Ovary (tissue), 9 donors: ENCODE measurements around the gene ADARB2. TPM values are rescaled to one million over a fixed set of nuclear protein-coding genes. Genes with fewer than 3 reads are reported as not detected.

Experiments
- DNase-seq, 5 donors: peaks; one replicate each; pipeline ENCODE4 v3.0.0-alpha.2; 2019 to 2020
- H3K27ac ChIP-seq, 2 donors: fragments of 200-600 bp; one replicate each; pipeline versions ENCODE4 v1.5.1 to v1.8.0; 2019 to 2022
- H3K27me3 ChIP-seq: fragments of 200-600 bp; one replicate; pipeline ENCODE4 v1.8.0; 2022
- H3K36me3 ChIP-seq: fragments of 200-600 bp; sonication (generic); one replicate; pipeline ENCODE4 v1.5.1; 2019
- H3K4me1 ChIP-seq: one replicate; pipeline ENCODE4 v1.8.1; 2013; ENCODE audit warnings: mild to moderate bottlenecking, moderate library complexity; ENCODE audit not compliant: insufficient read depth
- H3K4me3 ChIP-seq: fragments of 200-600 bp; sonication (generic); one replicate; pipeline ENCODE4 v1.5.1; 2017
- H3K9me3 ChIP-seq, 2 donors: fragments of 200-600 bp in 1 of 2; sonication (generic) in 1 of 2; one replicate each; pipeline versions ENCODE4 v1.5.1 to v1.8.1; 2013 to 2019; ENCODE audit warnings: mild to moderate bottlenecking in 1 of 2, moderate library complexity in 1 of 2
- EP300 ChIP-seq: sonication (generic); formaldehyde crosslinking; IDR thresholded peaks from one replicate; pipeline ENCODE4 v1.6.1; 2017; ENCODE audit warnings: antibody characterized with exemption
- POLR2A ChIP-seq: fragments of 450-650 bp; IDR thresholded peaks from one replicate; pipeline ENCODE4 v1.6.1; 2017; ENCODE audit warnings: antibody characterized with exemption, mild to moderate bottlenecking, moderate library complexity
- WGBS, 3 donors: extraction: QIAGEN DNeasy Blood & Tissue Kit in 1 of 3; methylation state at CpG; one replicate each; pipeline versions ENCODE4 v1.1.5 to v1.1.7; 2013 to 2017; 5-methylcytosine and 5-hydroxymethylcytosine counted together
- intact Hi-C, 4 donors: fragments of 100-400 bp; cut with DNase I; formaldehyde crosslinking; loops; one replicate each; pipeline versions ENCODE4 v1.11.0 to v1.15.1; 2022 to 2023
- polyA plus RNA-seq, 2 donors: library from polyadenylated mRNA; stranded (reverse); fragments of 200-250 nt in 1 of 2; fragments of 350-450 nt in 1 of 2; fragmentation: Illumina TruSeq in 1 of 2; extraction: RNeasy Lipid Tissue Mini Kit (QIAGEN cat#74804) in 1 of 2; gene quantifications; one replicate each; pipeline ENCODE4 v1.2.3, GENCODE V29; 2013 to 2014
- total RNA-seq, 7 donors: library from RNA; depleted of rRNA in 2 of 7; stranded (reverse); fragments of >200 nt in 2 of 7; fragmentation: NEBNext Ultra II Directional in 3 of 7; extraction: Animal tissue kit (Norgen Biotek cat#: 25700) in 3 of 7; gene quantifications; one replicate each; pipeline versions ENCODE4 v1.1.0 to v1.2.4, GENCODE V29; 2016 to 2023
- TF ChIP-seq, protein P1 (sequence below), 3 donors: fragments of 450-650 bp in 2 of 3; fragments of 200-600 bp in 1 of 3; IDR thresholded peaks; one replicate each; pipeline versions ENCODE4 v1.5.1 to v1.8.0; 2016 to 2022; ENCODE audit warnings: antibody characterized with exemption in 3 of 3, mild to moderate bottlenecking in 1 of 3
- donor health status: DM: no; HTN: no; CAD: no; lungs with moderate emphysema.
- donor health status: DM: no; HTN: no; CAD: no.
- donor health status: Bipolar disorder and iron deficiency.
- donor health status: DM: yes; HTN: yes; CAD: no.
- donor health status: DM: no; HTN: no; CAD: no.
- donor health status: DM: yes; HTN: yes; CAD: no.

ADARB2 gene
- total and polyA plus RNA-seq, 9 donors, result 0.12 to 2.0 (median 0.36) TPM; not detected in 2

DNA sequence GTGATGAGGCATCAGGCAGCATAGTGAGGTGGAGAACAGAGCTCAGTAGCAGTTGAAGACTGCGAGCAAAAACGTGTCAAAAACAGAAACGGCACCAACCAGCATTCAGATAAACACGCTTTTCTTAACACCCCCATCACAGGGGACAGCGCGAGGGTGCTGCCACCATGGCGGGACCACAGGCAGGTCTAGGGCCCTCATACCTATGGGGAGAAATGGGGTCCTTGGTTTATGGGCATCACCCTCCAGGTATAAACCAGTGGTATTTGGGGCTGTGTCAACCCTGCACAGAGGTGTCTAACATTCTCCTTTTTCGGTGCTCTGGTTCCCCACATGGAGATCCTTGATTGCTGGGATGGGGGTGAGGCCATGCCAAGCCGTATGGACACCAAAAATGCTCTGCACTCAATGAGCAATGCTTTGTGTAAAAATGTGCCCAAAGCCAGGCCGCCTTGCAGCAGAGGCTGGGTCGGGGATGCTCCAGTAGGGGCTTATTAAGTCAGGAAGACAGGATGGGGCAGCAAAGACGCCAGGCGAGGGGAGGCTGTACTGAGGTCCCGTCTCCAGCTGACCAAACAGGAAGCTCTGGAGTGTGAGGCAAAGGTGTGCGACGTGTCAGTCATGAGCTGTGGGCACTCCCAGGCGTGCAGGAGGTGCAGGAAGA, 489.6 kb downstream of the ADARB2 start:
- Histone ChIP-seq H3K36me3 (no peaks in the 10 kb centered on the region), H3K4me3 (no peak overlapping the region), H3K27me3 (no peaks in the 10 kb centered on the region), H3K9me3 (no peaks in the 10 kb centered on the region), H3K4me1 (no peaks in the 10 kb centered on the region), H3K27ac (no peak overlapping the region)
- no peak for DNase-seq
- WGBS, 3 donors, result 86 to 90% (median 88%) methylated on average over 17 of the region's 17 CpGs
- TF ChIP-seq POLR2A (no peak), EP300 (no peak)
- TF ChIP-seq, protein P1, sequence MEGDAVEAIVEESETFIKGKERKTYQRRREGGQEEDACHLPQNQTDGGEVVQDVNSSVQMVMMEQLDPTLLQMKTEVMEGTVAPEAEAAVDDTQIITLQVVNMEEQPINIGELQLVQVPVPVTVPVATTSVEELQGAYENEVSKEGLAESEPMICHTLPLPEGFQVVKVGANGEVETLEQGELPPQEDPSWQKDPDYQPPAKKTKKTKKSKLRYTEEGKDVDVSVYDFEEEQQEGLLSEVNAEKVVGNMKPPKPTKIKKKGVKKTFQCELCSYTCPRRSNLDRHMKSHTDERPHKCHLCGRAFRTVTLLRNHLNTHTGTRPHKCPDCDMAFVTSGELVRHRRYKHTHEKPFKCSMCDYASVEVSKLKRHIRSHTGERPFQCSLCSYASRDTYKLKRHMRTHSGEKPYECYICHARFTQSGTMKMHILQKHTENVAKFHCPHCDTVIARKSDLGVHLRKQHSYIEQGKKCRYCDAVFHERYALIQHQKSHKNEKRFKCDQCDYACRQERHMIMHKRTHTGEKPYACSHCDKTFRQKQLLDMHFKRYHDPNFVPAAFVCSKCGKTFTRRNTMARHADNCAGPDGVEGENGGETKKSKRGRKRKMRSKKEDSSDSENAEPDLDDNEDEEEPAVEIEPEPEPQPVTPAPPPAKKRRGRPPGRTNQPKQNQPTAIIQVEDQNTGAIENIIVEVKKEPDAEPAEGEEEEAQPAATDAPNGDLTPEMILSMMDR (IDR thresholded peaks at IDR 0.05), result no peak
- intact Hi-C loops, result no loop called here

DNA sequence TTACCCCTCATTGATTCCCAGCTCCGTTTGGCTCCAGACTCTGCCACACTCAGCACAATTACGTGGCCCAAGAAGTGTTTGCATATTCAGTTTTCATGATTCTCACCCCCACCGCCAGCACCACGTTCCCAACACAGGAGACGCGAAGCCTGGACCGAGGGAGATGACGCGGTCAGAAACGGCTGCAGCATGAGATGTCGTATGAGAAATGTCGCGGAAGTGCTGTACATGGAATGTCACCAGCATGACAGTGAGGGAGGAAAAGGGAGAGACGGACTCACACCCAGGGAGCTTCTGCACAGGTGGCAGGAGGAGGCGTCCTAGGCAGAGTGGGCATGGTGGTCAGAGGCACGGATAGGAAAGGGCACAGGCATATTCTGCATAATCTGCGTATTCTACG, 492.8 kb downstream of the ADARB2 start:
- intact Hi-C loops, result no loop called here
- Histone ChIP-seq H3K27me3 (no peaks in the 10 kb centered on the region), H3K4me3 (no peak overlapping the region), H3K4me1 (no peaks in the 10 kb centered on the region), H3K27ac (no peak overlapping the region), H3K9me3 (no peaks in the 10 kb centered on the region), H3K36me3 (no peaks in the 10 kb centered on the region)
- no peak for DNase-seq
- 91 to 95% (median 93%) methylated on average over 18 of the region's 18 CpGs for WGBS, 3 donors
- TF ChIP-seq POLR2A (no peak), EP300 (no peak)
- TF ChIP-seq, protein P1 (IDR thresholded peaks at IDR 0.05), result no peak

DNA sequence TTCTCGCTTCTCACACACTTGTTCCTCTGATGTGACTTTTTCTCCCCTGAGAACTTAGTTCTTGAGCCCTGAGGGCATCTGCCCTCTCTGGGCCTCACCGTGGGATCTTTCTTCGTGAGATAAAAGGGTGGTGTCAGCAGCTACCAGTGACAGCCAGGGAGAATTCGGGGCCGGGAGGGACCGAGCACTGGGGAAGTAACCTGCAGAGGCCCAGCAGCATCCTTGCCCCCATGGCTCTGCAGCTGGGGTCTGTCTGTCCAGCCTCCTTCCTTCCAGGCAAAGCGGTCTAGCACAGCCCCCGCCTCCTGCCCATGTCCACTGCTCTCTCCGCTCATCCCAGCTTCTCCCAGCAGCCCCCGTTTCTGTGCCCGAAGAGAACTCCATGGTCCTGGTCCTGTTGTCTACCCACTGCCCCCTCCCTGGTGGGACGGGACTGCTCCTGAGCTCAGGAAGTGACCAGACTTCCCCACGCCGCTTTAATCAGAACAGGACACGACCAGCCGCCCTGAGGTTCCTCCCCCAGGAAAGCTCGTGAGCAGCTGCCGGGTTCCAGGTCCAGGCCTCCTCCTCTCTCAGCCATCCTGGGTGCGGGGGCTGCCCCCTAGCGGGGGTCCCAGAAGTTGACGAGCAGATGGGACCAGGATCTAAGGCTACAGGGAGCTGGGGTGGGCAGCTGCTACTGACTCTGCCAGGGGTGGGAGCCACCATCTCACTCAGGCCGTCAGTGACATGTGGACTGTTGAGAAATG, 493.7 kb downstream of the ADARB2 start:
- DNase-seq, result no peak
- H3K27ac ChIP-seq, result no peak overlapping the region
- no peaks in the 10 kb centered on the region for H3K36me3 ChIP-seq
- 44 to 46% (median 45%) methylated on average over 22 of the region's 22 CpGs for WGBS, 3 donors
- H3K27me3 ChIP-seq, result no peaks in the 10 kb centered on the region
- H3K4me3 ChIP-seq, result no peak overlapping the region
- TF ChIP-seq EP300 (no peak), POLR2A (no peak)
- TF ChIP-seq, protein P1 (IDR thresholded peaks at IDR 0.05), result no peak
- intact Hi-C loops, result no loop called here
- no peaks in the 10 kb centered on the region for H3K4me1 ChIP-seq
- H3K9me3 ChIP-seq, result no peaks in the 10 kb centered on the region

DNA sequence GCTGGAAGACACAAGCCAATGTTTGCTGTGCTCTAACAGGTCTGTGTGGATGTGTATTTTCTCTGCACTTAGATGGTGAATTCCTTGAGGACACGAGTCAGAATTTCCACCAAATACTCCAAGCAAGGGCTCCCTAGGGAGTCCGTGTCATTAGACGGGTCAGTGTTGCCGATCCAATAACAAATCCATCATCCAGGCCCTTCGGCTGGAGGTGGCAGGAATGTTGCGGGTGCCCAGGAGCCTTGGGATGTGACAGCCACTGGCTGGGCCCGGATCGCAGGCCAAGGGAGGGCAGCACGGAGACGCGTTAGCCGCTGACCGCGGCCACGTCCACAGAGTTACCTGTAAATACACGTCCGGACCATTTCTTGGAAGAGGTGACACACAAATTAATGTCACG, 494.4 kb downstream of the ADARB2 start:
- TF ChIP-seq, protein P1 (IDR thresholded peaks at IDR 0.05), result no peak
- no peak for TF ChIP-seq EP300
- H3K9me3 ChIP-seq, result no peaks in the 10 kb centered on the region
- intact Hi-C loops, result no loop called here
- H3K4me1 ChIP-seq, result no peaks in the 10 kb centered on the region
- WGBS, 3 donors, result 86 to 91% (median 89%) methylated on average over 18 of the region's 18 CpGs
- H3K27ac ChIP-seq, result no peak overlapping the region
- no peak for DNase-seq
- H3K27me3 ChIP-seq, result no peaks in the 10 kb centered on the region
- H3K36me3 ChIP-seq, result no peaks in the 10 kb centered on the region
- H3K4me3 ChIP-seq, result no peak overlapping the region
